Fibroblast of skin of scalp (primary cell): Measurements from ENCODE around the gene LTBR.

Experiments used
- DNase-seq: peaks from one replicate; pipeline ENCODE4 v3.0.0-alpha.2; 2013

The LTBR gene

DNA sequence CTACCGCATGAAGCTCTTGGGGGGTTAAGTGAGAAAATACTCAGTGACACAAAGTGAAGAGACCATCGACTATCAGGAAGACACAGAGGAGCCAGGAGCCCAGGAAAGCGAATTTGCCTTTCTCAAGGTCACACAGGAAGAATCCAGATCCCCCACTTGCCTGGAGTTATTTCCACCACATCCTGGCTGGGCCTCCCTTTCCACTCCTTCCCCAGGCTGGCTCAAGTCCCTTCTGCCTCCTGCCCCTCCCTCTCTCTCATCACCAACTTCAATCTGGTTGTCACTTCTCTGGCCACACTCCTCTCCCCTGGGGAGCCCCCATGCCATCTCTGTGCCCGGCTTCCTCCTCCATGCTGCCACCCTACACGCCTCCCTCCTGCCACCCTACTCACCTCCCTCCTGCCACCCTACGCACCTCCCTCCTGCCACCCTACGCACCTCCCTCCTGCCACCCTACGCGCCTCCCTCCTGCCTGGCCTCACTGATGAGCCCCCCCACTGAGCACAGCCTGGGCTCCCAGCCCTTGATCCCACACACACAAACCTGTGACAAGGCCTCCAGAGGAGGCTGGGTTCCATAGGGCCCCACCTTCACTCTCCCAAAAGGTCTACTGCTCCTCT, 14.9 kb upstream of the LTBR start:
- no peak for DNase-seq

DNA sequence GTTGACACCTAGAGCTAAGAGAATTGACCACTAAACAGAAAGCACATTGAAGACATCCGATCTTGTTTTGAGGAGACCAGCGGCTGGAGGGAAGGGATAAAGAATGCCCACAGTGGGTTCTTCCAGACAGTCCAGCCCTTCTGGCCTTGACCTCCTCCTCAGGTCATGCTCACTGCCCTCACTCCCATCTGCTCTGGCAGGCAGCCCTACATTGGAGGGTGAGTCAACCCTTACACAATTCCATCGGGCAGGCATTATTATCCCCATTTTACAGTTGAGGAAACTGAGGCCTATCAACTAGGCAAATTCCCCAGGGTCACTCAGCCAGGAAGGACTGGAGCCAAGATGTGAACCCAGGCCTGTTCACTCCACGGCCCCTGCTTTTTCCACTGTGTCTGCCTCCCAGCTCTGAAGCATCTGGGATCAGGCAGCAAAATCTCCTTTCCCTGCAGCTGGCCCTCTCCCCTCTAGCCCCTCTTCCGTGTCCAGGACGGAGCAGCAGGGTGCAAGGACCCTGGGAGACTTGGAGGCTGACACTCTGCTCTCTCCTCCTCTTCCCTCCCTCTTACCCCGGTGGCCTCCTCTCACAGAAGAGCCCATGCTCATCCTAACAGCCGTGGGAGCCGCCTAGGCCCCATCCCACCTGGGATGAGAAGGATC, 13.9 kb upstream of the LTBR start:
- DNase-seq, result no peak

DNA sequence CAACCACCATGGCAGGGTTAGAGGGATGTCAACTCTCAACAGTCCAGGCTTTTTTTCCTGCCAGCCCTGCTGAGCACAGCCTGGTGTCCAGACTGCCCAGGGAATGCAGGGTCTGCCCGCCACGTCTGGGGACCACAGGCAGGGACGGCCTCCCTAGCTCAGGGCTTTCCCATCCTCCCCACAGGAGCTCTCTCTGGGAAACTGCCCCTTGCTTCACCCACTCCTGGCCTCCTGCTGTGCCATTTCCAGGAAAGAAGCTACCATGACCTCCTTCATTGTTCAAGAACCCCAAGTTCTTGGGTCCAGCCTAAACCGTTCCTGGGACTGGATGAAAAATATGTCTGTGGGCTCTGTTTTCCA, 13.4 kb upstream of the LTBR start:
- DNase-seq, result no peak

DNA sequence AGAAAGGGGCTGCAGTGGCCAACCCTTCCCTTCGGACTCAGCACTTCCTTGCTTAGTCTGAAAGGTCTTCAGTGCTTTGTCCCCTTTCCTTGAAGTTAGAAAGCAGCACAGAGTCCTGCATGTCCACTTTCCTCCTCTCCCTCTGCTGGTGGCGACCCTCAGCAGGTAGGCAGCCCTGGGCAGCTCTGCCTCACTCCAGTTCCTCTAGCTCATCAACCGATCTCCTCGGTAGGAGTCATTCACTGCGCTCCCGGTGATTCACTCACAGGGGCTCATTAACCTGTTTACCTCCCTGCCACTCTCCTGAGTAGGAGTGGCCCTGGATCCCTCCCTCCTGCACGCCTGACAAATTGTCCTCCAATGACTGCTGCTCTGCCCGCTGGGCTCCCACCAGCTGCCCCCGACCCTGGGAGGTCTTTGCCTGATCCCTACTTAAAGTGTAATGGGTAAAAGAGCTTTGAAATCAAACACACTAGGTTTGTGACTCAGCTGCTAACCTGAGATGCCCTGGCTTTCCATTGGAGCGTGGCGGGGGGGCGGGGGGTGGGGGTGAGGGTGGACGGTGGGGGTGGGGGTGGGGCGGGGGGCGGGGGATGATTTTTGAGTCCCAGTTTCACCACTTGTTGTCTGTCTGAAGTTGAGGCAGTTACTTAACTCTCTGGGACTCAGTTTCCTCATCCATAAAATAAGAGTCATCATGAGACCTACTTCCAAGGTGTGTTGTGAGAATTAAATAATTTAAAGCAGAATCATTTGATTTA, 12.8 kb upstream of the LTBR start:
- DNase-seq, result peak; percentile 19

DNA sequence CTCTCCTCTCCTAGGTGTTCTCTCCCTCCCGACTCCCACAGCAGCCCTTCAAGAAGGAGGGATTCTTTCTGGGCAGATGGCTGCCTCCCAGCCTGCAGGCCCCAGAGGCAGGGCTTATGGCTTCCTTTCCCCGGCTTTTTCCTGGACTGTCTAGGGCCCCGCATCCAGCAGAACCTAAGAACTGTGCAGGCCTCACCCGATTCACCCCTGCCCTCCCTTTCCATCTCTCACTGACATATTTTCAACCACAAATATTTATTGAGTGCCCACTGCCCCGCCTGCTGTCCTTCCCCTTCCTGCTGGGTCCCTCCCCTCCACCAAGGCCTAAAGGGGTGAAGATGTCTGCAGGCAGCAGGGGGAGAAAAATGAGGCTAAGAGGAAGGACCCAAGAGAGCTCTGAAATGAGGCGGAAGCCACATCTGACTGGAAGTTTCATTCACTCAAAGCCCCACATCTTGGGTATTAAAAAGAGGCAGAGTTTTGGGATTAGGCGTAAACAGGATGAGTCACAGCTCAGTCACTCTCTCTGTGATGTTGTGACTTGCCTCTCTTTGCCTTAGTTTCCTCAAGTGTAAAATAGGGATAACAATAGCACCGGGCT, 11.5 kb upstream of the LTBR start:
- DNase-seq, result peak; percentile 94

DNA sequence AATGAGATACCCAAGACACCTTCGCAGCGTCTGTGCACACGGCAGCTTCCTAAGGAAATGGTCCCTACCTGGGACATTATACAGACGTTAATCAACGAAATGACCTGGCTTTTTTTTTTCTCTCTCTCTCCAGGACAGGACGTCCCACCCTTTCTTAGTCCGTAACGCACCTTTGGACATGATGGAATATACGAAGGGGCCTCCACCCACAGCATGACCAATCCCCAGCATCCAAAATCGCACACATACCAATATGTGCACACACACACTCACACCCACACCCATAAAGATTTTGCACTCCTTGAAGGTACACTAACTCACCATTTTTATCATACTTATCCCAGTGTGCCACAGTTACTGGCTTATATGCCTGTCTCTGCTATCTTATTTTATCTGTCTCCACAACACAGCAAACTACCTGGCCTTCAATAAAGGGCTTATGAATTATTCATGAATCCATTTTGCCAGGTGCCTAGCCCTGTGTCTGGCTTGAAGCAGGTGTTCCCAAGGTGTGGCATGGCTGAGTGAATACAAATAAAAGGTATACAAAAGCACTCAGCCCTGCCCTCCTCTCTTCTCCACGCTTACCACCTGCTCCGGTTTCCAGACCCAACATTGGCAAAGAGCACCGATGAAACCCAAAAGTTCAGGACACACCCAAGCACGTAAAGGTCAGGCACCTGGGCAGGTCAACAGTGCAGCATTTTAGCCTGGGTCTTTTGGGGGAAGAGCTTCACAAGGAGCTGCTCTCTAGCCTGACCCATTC, 10.8 kb upstream of the LTBR start:
- no peak for DNase-seq

DNA sequence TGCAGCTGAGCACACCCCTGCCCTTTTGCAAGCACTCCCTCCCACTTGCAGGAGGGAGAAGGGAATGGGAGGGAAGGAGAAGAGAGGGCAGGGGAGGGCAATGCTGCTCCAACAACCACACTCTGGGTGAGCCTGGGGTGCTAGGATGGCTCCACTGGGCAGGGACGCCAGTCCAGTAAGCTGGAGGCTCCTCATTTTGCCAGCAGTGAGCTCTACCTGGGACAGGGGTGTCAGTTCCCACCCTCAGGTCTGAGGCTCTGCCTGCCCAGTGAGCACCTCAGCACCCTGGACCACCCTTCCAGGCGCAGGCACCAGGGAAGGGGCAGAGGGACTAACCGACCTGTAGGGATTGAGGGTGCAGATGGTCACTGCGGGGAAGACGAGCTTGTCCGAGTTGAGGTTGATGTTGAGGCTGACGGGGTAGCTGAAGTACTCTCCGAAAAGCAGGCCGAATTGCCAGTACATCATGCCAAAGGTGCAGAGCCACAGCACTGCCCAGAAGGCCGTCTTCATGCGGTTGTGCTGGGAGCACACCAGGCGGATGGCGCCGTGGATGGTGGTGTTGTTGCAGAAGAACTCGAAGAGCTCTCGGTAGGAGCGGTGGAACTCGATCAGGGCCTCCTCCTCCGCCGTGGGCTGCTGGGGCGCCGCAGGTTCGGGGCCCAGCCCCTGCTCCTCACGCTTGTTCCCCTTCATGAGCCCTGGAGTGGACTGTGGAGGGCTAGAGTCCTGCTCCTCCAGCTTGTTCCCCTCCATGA, 9.8 kb upstream of the LTBR start:
- no peak for DNase-seq

DNA sequence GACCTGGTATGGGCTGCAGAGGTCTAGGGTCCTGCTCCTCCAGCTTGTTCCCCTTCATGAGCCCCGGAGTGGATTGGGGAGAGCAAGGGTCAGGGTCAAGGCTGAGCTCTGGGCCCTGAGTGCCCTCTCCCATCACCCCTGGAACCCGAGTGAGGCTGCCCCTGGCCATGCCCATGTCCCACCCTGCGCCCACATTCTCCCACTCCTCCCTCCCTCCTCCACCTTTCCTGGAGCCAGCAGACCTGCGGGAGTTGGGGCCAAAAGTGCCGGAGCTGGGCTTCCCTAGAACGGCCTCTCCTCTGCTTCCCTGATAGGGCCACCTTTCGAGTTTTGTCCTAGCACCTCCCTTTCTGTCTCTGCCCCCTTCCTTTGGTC, 9.2 kb upstream of the LTBR start:
- DNase-seq, result no peak

DNA sequence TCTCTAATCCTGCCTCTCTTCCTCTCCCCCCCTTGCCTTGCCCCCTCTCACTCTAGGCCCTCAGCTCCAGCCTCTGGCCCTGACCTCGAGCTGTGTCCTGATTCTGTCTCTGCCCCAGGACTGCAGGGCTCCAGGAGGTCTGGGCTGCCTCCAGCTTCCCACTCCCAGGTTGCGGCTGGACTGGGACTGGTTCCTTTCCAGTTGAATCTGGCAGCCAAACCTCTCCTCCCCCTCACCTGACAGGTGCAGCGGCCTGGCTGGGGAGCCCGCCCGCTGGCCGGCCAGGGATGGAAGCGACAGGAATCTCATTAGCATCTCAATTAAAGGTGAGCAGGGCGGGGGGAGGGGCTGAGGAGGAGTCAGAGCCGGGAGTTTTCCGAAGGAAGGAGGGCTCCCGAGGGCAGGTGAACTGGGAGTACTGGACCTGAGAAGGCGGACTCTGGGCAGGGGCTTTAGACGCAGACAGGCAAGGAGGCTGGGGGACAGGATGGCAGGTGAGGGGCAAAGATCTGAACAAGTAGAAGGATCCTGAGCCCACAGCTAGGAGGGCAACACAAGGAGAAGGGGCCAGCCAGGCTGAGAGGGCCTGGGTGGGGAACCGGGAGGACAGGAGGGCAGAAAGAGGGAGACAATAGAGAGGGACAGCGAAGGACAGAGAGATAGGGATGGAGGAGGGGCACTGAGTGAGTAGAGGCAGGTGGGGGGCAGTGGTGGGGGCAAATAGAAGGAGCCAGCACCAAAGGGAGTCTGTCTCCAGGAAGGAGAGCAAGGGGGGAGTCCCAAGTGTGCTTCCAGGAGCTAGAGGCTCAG, 8.5 kb upstream of the LTBR start, which contains the start of gene SCNN1A:
Gene SCNN1A, minus strand, starts transcription at position 295 of the 810 bp plus-strand sequence. CDS start 780 bp downstream, outside the sequence.
- no peak for DNase-seq

DNA sequence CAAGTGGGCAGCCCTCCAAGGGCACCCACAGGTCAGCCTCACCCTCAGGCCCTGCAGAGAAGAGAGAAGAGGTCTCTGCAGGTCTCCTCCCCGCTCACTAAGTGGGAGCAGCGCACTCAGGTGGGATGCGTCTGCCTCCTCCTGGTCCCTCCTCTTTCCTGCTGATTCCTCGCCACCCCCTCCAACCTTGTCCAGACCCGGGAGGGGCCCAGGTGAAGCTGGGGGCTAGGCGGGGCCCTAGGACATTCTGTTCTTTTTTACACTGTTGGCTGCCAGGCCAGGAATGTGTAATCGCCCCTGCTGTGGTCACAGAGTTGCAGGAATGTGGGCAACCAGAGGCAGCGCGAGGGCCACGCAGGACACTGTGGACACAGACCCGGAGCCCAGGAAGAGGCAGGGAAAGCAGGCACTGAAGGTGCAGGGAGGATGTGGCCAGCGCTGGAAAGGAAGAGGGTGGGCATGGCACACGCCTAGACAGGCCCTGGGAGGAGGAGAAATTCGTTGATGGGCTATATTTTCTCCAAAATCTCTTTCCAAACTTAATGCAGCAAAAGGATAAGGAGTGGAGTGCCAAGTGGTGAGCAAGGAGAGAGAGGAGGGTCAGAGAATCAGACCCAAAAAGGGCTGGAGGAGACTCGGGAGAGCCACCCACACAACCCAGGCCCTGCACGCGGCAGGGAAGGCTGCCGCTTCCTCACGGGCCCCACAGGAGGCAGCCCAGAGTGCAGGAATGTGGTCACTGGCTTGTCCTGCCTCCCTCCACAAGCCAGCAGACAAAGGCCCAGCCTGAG, 7.7 kb upstream of the LTBR start:
- DNase-seq, result peak; percentile 60

DNA sequence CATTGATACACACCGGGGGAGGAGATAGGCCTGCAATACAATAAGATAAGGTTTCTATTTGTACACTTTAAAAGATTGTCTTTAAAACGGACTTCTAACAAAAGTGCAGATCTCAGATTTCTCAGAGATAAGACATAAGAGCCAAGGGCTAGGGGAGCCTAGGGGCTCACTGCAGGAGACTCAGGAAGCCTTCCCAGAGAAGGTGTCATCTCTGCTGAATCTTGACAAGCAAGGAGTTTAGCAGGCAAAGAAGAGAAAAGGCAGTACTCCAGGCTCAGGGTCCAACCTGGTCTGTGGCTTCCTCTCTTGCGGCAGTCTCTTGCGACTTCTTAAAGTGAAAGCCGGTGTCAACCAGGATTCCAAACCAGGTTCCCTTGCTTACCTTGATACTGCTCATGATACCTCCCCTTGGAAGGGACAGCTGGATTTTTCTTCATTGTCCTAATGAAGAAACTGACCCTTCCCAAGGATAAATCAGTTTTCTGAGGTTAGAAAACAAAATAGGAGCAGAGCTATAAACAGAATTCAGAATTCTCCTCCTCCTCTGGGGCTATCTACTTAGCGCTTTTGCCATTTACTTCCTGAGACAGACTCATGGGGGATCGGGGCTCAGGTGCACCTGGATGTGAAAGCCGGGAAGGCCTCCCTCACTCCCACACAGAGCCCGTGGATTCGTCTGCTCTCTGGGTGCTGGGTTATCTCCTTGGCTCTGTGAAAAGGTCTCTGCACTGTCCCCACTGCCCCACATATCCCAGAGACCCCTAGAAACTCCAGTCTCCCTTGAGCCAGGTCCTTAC, 6.9 kb upstream of the LTBR start:
- no peak for DNase-seq

DNA sequence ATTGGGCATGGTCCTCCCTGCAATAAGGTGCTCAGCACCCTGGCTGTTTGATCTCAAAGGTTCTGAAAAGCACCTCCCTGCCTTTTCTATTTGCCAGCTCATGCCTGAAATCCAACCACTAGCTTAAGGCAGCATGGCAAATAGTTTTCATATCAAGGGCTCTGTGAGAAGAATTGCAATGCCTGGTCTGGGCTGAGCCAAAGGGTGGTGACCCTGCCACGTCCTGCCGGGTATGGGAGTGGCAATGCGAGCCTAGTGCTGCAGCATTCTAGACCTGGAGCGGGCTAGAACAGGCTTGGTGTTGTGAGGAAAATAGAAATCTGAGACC, 6.3 kb upstream of the LTBR start:
- DNase-seq, result no peak

DNA sequence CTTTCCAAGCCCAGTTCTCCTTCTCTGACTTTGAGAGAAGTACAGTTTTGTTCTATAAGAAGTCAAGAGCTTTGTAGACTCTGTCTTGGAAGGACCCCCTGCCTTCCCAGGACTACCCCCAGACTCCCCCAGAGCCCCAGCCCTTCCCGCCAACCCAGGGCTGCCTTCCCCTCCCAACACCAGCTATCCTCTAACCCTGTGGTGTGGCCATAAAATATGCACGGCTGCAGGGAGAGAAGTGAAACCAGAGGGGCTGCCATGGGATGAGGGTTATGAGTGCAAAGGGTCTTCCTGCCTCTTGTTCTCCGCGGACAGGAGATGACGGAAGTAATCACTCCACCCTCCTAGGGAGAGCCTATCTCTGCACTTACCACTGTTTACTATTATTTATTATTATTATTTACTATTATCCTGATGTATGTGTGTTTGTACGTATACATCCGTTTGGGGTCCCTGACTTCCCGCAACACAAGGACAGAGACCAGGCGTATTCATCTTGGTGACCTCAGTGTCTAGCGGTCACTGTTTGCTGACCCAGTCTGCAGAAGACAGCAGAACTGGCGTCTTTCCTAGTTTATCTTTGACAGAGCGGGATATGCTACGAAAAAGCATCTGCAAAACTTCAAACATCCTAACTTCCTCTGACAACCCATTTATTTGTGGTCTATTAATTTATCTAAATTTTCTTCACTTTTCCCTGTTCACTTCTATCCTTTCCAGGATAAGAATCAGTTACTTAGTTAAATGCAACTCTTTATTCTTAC, 5.1 kb upstream of the LTBR start:
- no peak for DNase-seq

DNA sequence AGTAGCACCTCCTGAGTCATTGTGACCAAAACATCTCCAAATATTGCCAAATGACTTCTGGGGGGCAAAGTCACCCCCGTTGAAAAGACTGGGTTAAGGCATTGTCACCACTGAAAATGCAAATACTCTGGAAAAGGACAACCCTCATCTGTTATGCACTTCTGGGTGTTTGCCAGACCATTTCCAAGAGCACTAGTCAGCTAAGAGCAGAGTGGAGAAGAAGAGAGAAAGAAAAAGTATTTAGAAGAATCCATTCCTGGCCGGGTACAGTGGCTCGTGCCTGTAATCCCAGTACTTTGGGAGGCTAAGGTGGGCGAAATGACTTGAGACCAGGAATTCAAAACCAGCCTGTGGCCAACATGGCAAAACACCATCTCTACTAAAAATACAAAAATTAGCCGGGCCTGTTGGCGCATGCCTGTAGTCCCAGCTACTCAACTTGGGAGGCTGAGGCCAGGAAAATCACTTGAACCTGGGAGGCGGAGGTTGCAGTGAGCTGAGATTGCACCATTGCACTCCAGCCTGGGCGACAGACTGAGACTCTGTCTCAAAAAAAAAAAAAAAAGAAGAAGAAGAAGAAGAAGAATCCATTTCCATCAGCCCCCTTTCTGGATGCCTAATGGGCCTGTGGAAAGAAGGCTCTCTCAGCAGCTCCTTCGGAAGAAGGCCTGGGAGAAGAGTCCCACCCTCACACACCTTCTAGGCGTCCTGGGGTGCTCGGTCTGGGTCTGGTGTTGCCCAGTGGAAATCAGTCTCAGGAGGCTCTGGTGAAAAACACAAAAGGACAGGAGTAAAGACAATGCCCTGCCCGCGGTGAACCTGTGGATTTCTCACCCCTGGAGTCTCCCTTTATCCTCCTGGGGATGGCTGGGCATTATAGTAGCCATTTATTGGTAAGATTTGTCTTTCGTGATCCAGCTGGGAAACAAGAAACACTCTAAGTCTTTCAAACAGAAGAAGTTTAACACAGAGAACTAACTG, 3.5 kb upstream of the LTBR start:
- peak; percentile 50 for DNase-seq

DNA sequence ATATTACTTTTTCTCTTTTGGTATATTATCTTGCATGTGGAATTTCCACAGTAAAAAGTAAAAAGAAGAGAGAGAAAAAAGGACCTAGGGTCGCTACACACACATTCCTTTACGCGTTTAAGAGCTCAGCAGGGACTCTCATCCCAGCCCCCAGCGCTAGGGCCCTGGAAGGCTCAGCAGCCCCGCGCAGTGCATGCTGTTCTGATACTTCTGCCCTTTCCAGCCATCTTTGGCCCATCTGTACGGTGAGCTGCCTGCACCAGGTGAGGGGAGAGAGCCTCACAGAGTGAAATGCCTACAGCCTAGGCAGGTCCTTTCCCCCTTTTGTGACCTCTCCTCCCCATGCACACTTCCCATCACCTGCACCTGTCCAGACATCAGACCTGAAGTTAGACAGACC, 1.6 kb upstream of the LTBR start:
- no peak for DNase-seq

DNA sequence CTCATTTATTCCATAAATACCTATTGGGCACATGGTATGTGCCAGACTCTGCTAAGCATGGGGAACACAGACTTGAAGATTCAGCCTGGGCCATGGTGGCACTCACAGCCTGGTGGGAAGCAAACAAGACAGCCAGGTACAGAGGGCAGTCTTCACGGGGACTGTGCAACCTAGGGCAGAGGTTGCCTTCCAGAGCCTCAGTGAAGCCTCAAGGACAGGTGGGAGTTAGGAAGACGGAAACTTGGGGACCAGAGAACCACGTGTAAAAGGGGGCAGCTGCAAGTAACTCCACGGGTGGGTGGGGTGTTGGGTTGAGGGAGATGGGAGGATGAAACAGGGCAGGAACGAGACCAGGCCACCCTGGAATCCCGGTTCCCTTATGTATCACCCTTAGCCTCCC, 980 bp upstream of the LTBR start:
- DNase-seq, result no peak
